GM19452 (cell line): ENCODE data around the gene NPAS3.

Experiments
- ATAC-seq: cut with Tn5 transposase; IDR thresholded peaks from one replicate; pipeline ENCODE4 v1.9.1; 2021; ENCODE audit not compliant: unreplicated experiment

NPAS3 gene

DNA sequence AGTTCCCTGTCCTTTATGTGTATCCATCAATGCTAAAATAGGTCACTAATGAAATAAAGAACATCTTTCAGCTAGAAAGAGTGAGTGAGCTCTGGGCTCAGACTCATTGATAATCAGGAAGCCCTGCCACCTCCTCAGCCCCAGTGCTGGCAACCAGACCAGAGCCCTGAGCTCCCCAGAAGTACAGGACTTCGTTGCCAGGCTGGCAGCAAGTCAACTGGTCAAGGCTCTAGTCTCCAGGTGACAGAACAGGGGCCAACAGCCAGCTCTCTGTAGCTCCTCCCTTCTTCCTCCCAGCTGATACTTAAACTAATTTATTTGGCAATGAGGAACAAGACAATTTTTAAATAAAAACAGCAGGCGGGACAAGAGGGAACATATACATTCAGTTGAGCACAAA is 866.9 kb downstream of the NPAS3 start:
- no peak for ATAC-seq

DNA sequence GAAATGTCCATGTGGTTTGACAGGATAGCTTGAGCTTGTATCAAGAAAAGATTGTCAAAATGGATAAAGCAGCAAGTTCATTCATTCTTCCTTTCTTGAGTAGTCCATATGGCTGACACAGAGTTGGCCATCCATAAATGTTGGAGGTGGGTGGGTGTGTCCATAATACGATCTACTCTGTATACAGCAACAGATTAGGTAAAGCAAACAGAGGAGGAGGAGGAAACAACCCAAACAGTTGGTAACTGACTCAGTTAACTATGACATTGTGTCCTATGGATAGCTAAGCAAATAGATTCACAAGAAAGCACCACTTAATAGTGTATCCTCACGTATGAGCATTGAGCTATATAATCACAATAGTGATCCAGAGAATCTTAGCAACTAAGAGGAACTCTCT is 868.2 kb downstream of the NPAS3 start:
- ATAC-seq = no peak

DNA sequence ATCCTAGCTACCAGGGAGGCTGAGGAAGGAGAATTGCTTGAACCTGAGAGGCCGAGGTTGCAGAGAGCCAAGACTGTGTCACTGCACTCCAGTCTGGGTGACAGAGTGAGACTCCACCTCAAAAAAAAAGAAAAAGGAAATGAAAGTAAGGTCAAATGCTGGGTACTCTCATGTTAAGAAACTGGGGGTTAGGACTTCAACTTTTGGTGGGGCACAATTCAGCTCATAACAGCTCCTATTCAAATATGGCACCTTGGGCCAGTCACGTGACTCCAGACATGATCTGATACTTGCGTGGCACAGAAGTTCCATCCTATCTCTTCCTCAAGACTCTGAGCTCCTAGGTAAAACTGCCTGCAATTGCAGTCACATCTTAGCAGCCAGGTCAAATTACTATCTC is 869.5 kb downstream of the NPAS3 start:
- ATAC-seq = no peak

GRCh38 chr14:33809396-33809981 is 870.8 kb downstream of the NPAS3 start:
- no peak for ATAC-seq

DNA sequence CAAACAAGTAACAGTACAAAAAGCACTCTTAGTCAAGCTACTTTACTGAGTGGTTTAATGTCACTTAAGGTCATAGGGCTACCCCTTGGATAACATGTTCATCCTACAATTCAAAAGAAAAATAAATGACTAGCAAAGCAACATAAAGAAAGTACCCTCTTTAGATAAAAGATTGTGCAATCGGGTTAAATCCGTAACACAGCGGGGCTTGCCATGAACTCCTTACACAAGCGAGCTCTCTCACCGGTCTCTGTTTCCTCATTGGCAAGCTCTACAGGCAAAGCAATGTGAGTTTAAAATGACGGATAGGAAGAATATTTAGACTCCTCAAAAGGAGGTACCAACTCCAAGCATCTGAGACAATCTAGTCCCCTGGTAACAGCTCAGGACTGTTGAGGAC is 871.6 kb downstream of the NPAS3 start:
- no peak for ATAC-seq

DNA sequence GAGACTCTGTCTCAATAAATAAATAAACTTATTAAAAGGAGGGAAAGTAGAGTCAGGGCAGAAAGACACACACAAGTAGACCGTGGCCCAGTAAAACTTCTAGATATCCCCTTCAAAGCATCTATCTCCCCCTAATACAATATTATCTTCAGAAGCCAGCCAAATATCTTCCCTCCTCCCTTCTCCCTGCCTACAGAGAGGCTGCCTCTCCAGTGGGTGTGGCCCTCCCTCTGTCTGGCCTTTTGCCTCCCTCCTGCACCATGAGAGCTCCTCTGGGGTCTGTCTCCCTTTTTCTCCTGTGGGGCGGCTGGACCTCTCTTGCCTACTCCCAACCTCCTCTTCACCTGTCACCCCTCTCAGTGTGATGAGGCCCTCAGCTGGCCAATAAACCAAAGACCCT is 873.0 kb downstream of the NPAS3 start:
- ATAC-seq = no peak

DNA sequence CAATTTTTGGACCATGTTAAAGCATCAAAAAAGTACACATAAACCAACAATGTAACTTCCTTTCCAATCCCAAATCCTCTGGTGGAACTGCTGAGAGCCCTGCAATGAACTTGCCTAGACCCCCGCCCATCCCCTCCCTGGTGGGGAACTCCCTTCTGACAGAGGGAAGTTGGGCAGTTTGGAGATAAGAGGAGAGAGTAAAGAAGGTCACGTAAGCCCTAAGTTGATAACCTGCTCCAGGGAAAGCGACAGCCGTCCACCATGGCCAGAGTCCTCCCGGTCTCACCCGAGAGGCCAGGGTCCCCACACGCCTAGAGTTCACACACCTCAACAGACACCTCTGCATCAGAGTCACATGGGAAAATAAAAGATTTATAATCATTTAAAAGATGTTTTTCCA is 873.5 kb downstream of the NPAS3 start:
- no peak for ATAC-seq

DNA sequence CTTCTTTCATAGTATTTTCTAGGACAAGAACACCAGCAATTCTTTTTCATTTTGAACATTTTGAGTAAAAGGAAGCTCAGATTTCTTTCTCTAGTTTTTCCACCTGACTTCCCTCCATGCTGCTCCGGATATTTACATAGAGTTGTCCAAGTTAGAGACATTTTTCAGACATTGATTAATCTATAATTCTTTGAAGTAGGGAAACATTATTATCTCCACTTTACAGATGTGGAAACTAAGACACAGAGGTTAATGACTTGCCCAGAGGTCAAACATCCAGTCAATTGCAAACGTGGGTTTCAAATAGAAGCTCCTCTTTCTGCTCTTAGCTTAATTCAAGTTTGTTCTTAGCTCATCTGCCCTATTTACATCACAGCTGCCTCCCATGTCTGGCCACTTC is 873.9 kb downstream of the NPAS3 start:
- ATAC-seq = no peak

DNA sequence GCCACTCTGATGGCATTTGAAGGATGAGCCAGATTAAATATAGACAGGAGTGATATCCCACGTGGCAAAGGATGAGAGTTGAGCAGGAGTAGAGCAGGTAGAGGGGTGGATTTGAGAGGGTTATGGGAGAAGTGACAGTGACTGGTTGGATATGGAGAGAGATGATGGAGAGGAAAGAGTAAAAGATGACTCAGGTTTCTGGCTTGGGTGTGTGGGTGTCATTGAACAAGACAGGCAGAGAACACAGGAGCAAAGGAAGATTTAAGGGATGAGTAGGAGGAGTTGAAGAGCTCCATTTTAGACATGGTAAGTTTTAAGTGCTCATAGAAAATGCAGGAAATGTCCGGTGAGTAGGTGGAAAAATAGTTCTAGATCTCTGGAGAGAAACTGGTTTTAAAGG is 875.3 kb downstream of the NPAS3 start:
- no peak for ATAC-seq

GRCh38 chr14:33833706-33834465 is 895.2 kb downstream of the NPAS3 start:
- ATAC-seq = no peak

DNA sequence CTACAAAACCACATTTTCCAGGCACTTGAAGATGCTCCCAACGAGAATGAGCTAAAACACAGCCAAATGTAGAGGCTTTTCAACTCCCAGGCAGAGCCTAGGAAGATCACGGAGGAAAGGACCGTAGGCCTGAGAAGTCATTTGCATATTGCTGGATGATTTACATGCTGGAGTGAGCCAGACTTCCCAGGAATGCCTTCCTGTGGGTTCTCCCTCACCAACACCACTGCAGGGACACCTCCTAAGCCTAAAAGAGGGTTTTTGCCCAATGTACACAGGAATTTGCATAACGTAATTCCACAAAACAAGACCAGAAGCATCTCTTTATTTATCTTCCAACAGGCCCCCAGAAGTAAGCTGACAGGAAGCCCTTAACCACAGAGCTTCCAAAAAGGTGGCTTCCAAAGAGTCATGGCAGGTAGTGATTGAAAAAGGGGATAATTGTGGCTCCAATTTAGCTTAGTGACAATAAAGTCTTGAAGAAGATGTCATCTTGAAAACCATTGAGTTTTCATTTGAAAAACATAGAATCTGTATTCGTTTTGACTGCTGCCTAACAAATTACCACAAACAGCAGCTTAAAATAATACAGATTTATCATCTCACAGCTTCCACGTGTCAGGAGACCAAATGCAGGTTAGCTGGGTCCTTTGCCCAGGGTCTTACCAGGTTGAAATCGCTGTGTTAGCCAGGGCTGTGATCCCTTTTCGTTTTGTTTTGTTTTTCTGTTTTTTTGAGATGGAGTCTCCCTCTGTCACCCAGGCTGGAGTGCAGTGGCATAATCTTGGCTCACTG is 896.0 kb downstream of the NPAS3 start:
- no peak for ATAC-seq

GRCh38 chr14:33835261-33835655 is 896.6 kb downstream of the NPAS3 start:
- no peak for ATAC-seq

- ATAC-seq = no peak
These were observed 897.0 kb downstream of the NPAS3 start for GRCh38 chr14:33835677-33836076.

GRCh38 chr14:33836203-33836899 is 897.7 kb downstream of the NPAS3 start:
- no peak for ATAC-seq

- ATAC-seq = no peak
These were observed 898.4 kb downstream of the NPAS3 start for GRCh38 chr14:33836900-33837577.

- no peak for ATAC-seq
These were observed 899.4 kb downstream of the NPAS3 start for GRCh38 chr14:33837943-33838683.

DNA sequence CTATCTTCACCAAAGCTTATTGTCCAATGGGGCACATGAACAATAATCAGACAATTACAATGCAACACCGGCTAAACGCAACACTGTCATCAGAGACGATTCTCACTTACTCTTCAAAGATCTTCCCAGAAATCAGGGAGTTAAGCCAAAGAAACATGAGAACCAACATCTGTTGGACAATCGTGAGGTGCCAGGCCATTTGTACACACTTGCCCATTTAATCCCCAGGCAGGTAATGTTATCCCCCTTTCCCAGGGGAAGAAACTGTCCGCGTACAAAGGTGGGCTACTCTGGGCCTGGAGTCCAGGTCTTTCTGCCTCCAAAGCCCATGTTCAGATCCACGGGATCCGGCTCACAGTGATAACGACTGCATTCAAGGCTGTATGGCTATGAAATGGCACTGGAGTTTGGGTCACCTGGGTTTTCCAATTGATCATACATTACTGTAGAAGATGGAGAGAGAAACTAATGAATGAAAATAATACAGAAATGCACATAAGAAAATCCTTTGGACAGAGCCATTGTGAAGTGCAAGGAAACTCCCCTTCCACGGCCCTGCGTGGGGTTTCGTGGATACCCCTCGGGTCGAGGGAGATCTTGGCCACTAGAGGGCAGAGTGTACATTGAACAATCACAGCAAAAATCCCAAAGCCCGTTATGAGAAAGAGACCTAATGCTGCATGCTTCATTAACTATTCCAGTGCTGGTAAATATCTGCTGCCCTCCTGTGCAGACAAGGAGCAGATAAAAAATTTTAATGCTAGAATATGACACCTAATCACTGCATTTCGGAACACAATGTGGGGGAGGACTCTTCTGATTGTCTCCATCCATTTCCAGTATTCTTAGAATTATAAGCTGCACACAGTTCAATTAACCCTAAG is 900.8 kb downstream of the NPAS3 start:
- no peak for ATAC-seq

DNA sequence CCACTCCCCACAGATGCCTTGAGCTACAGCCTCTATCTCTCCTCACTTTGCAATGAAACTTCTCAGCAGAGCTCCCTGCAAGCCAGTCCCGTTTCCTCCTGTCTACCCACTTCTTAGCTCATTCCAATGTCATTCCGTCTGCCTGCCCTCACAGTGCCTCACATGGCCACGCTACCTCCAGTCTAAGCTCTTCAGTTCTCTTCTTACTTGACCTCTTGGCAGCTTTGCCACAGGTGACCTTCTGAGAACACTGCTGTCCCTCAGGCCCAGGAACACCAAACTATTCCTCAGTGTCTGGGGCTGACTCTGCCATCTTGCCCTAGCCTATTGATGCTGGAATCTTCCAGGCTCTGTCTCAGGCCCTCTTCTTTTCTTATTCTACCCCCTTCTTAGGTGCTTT is 902.1 kb downstream of the NPAS3 start:
- no peak for ATAC-seq

GRCh38 chr14:33842299-33842698 is 903.6 kb downstream of the NPAS3 start:
- ATAC-seq = no peak
